ENCODE results near the gene SCLT1.

- TF ChIP-seq EZH2phosphoT487 (IDR thresholded peaks at IDR 0.05; ENCODE audit: low read length), result no peak
- TF ChIP-seq, protein P1, sequence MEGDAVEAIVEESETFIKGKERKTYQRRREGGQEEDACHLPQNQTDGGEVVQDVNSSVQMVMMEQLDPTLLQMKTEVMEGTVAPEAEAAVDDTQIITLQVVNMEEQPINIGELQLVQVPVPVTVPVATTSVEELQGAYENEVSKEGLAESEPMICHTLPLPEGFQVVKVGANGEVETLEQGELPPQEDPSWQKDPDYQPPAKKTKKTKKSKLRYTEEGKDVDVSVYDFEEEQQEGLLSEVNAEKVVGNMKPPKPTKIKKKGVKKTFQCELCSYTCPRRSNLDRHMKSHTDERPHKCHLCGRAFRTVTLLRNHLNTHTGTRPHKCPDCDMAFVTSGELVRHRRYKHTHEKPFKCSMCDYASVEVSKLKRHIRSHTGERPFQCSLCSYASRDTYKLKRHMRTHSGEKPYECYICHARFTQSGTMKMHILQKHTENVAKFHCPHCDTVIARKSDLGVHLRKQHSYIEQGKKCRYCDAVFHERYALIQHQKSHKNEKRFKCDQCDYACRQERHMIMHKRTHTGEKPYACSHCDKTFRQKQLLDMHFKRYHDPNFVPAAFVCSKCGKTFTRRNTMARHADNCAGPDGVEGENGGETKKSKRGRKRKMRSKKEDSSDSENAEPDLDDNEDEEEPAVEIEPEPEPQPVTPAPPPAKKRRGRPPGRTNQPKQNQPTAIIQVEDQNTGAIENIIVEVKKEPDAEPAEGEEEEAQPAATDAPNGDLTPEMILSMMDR (IDR thresholded peaks at IDR 0.05; ENCODE audit: low read length), result no peak
- no peak for TF ChIP-seq EZH2 (optimal IDR thresholded peaks at IDR 0.05; ENCODE audit: low read depth, low read length)
Observed at GRCh38 chr4:128921954-128922353, 171.4 kb downstream of the SCLT1 start.
